Fibroblast of peridontal ligament (primary cell): ENCODE results near the gene UGT2B28.
"Not testable (repeated sequence)": the region's sequence is repeated elsewhere in the genome, so short reads cannot be mapped to it uniquely, and the experiment has no call there.

Source experiments
- DNase-seq: peaks from one replicate; pipeline ENCODE4 v3.0.0-alpha.2; 2010; ENCODE audit errors: extremely low read depth

UGT2B28 gene

GRCh38 chr4:69343558-69344420 lies 63.5 kb downstream of the UGT2B28 start:
- not testable (repeated sequence) for DNase-seq
